Heart left ventricle (tissue), 16 donors: Measurements from ENCODE around the gene PAPOLG. TPM values are rescaled to one million over a fixed set of nuclear protein-coding genes. Genes with fewer than 3 reads are reported as not detected.

Experiments used
- ATAC-seq, 4 donors: fragments of 200-7000 bp; cut with Tn5 transposase; one replicate each; pipeline ENCODE4 v1.9.1; 2020 to 2022; ENCODE audit warnings: moderate library complexity in 4 of 4, mild to moderate bottlenecking in 3 of 4, moderate number of reproducible peaks in 1 of 4
- DNase-seq, 5 donors: peaks; one replicate each; pipeline ENCODE4 v3.0.0-alpha.2; 2020
- H3K27ac ChIP-seq, 12 donors: fragments of 200-600 bp; sonication (generic) in 4 of 12; one replicate each; pipeline versions ENCODE4 v1.5.0 to v1.8.0; 2016 to 2022; ENCODE audit warnings: mild to moderate bottlenecking in 2 of 12
- H3K27me3 ChIP-seq, 9 donors: fragments of 200-600 bp; sonication (generic) in 2 of 9; one replicate each; pipeline versions ENCODE4 v1.5.1 to v1.8.0; 2016 to 2022; ENCODE audit warnings: mild to moderate bottlenecking in 3 of 9
- H3K36me3 ChIP-seq, 9 donors: fragments of 200-600 bp; sonication (generic) in 2 of 9; one replicate each; pipeline versions ENCODE4 v1.5.0 to v1.8.0; 2018 to 2022; ENCODE audit warnings: mild to moderate bottlenecking in 2 of 9
- H3K4me1 ChIP-seq, 12 donors: fragments of 200-600 bp; sonication (generic) in 4 of 12; one replicate each; pipeline versions ENCODE4 v1.5.0 to v1.8.0; 2016 to 2022; ENCODE audit warnings: mild to moderate bottlenecking in 3 of 12
- H3K4me3 ChIP-seq, 12 donors: fragments of 200-600 bp; sonication (generic) in 4 of 12; one replicate each; pipeline versions ENCODE4 v1.5.0 to v1.8.0; 2017 to 2022; ENCODE audit warnings: mild to moderate bottlenecking in 9 of 12, moderate library complexity in 4 of 12
- H3K9me3 ChIP-seq, 12 donors: fragments of 200-600 bp; sonication (generic) in 4 of 12; one replicate each; pipeline versions ENCODE4 v1.5.0 to v1.8.0; 2016 to 2022; ENCODE audit warnings: mild to moderate bottlenecking in 1 of 12
- POLR2A ChIP-seq, 2 donors: fragments of 450-650 bp; IDR thresholded peaks; one replicate each; pipeline ENCODE4 v1.6.1; 2017; ENCODE audit warnings: antibody characterized with exemption in 2 of 2, mild to moderate bottlenecking in 2 of 2, moderate library complexity in 2 of 2
- WGBS, 4 donors: extraction: QIAGEN DNeasy Blood & Tissue Kit in 2 of 4; methylation state at CpG; one replicate each; pipeline versions ENCODE4 v1.1.5 to v1.1.7; 2013 to 2018; 5-methylcytosine and 5-hydroxymethylcytosine counted together
- intact Hi-C, 10 donors: fragments of 100-400 bp; cut with DNase I; formaldehyde crosslinking; loops; one replicate each; pipeline versions ENCODE4 v1.11.1 to v1.14.2; 2022
- polyA plus RNA-seq, 2 donors: library from polyadenylated mRNA; stranded (reverse); fragments of 200-250 nt; gene quantifications; one replicate each; pipeline ENCODE4 v1.2.3, GENCODE V29; 2013
- total RNA-seq, 9 donors: library from RNA; depleted of rRNA in 2 of 9; stranded (reverse); fragments of >200 nt in 2 of 9; fragmentation: NEBNext Ultra II Directional in 3 of 9; extraction: Animal tissue kit (Norgen Biotek cat#: 25700) in 3 of 9; gene quantifications; one replicate each; pipeline versions ENCODE4 v1.1.0 to v1.2.4, GENCODE V29; 2016 to 2023
- TF ChIP-seq, protein P1 (sequence below), 12 donors: fragments of 200-600 bp; sonication (generic) in 4 of 12; IDR thresholded peaks; one replicate each; pipeline versions ENCODE4 v1.5.0 to v1.8.0; 2018 to 2022; ENCODE audit warnings: antibody characterized with exemption in 12 of 12, mild to moderate bottlenecking in 5 of 12
- donor health status: ischemic (EF 13 %, LVEDD 7.1; RV severe dilation, severe dysfunction).
- donor health status: healthy with polysubstance abuse.
- donor health status: DM: no; HTN: yes; CAD: no.
- donor health status: DM: no; HTN: no; CAD: no.
- donor health status: ischemic (EF 25% LVEDD 6.9; RV normal size, moderate dysfunction).
- donor health status: ischemic (EF 25% LVEDD 5.7; RV mildly dilated, moderate dysfunction).
- donor health status: healthy.
- donor health status: DM: yes; HTN: yes; CAD: no.
- donor health status: ischemic (EF 35%, LVEDD 5.7; RV mildly dilated, moderate dysfunction).
- donor health status: nonischemic (EF 11% LVEDD 7.7; RV severe dilation, severe dysfunction).
- donor health status: DM: yes; HTN: yes; CAD: no.
- donor health status: PGD.
- donor health status: ischemic (EF 29% LVEDD 5.4; RV normal size, mild dysfunction).
- donor health status: nonischemic (EF 23%, LVEDD 6.1; RV moderate dilation, normal function).

The PAPOLG gene
- total and polyA plus RNA-seq, 11 donors = 3.8 to 11.9 (median 9.5) TPM

DNA sequence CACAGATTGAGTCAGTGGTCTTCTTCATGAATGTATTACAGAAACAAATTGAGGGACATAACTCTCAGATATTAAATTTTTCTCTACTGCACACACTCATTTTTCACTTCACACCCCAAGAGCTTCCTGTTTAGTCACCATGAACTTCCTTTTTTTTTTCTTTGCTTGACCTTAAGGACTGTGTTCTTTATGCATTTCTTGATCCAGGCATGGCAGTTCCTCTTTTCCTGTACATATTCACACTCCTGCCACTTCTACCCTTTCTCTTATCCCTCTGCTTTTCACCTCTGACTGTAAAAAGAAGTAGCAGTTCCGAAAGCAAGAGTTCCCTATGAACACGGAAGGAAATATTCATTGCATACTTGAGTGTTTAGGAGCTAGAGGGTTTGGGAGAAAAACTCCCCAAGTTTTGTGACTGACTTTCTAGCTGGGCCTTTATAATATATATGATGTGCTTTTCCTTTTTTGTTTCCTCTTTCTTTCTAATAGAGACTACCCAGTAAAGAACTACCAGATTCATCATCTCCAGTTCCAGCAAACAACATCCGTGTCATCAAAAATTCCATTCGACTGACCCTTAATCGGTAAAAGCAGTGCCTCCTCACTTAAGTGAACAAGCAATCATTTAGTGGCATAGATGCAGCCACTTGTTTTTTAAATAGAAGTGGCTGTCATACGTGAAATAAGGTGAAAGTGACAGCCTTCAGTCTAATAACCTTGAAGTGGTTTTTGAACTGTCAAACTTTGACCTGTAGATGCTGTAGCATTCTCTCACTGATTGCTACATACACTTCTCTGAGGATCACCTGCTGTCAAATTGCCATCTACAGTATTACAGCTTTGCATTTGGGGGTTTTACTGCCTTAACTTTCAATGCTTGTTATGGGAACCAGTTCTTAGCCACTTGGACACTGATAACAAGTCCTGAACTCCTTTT lies 40.8 kb downstream of the PAPOLG start:
- peak in 3 of 4 donors; percentile 33 to 81 (median 70) for ATAC-seq
- WGBS, 4 donors = 70 to 81% (median 74%) methylated on average over 6 of the region's 6 CpGs
- intact Hi-C loops = loop anchor here in 5 of 10 donors (5.0 to 10.0 kb wide), 4 partner anchors 88 to 205 kb away; partner anchors contain the start of gene REL (in 1 of the 5)

DNA sequence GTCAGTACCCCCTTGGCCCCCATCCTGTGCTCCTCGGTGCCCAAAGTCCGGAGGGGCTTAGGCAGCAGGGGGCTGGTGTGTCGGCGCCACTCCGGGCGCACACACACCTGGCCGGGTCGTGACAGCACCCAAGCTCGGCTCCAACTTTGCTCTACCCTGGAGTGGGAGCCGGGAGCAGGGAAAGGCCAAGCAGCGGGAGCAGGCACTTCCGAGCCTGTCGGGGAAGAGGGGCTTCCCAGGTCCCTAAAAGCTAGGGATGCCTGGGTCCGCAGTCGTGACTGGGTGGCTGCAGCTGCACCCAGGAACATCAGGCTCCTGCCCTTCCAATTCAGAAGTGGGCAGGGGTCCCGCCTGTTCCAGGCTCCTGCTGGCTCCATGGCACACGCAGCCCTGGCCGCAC lies 48.4 kb downstream of the PAPOLG start:
- Histone ChIP-seq H3K9me3 (no peaks in the 10 kb centered on the region), H3K4me3 (no peak overlapping the region), H3K27ac (no peak overlapping the region), H3K36me3 (peaks cover 0 to 43% (median 32%) of the 10 kb centered on the region in 9 donors), H3K27me3 (no peaks in the 10 kb centered on the region), H3K4me1 (peaks cover 0 to 13% (median 0%) of the 10 kb centered on the region in 12 donors)
- 94 to 100% (median 95%) methylated on average over 3 to 18 of the region's 18 CpGs for WGBS, 4 donors
- intact Hi-C loops = no loop called here
- DNase-seq = no peak
- no peak for TF ChIP-seq POLR2A (IDR thresholded peaks at IDR 0.05)
- TF ChIP-seq, protein P1, sequence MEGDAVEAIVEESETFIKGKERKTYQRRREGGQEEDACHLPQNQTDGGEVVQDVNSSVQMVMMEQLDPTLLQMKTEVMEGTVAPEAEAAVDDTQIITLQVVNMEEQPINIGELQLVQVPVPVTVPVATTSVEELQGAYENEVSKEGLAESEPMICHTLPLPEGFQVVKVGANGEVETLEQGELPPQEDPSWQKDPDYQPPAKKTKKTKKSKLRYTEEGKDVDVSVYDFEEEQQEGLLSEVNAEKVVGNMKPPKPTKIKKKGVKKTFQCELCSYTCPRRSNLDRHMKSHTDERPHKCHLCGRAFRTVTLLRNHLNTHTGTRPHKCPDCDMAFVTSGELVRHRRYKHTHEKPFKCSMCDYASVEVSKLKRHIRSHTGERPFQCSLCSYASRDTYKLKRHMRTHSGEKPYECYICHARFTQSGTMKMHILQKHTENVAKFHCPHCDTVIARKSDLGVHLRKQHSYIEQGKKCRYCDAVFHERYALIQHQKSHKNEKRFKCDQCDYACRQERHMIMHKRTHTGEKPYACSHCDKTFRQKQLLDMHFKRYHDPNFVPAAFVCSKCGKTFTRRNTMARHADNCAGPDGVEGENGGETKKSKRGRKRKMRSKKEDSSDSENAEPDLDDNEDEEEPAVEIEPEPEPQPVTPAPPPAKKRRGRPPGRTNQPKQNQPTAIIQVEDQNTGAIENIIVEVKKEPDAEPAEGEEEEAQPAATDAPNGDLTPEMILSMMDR (IDR thresholded peaks at IDR 0.05) = no peak
- ATAC-seq = peak in 1 of 4 donors; percentile 20

More for the DNA sequence above, 40.8 kb downstream of the PAPOLG start:
- H3K9me3 ChIP-seq = no peaks in the 10 kb centered on the region
- H3K27ac ChIP-seq = peak overlapping the region in 2 of 12 donors; percentile 40 to 89
- H3K36me3 ChIP-seq = peaks cover 0 to 100% (median 89%) of the 10 kb centered on the region in 9 donors
- no peaks in the 10 kb centered on the region for H3K27me3 ChIP-seq
- TF ChIP-seq, protein P1 (IDR thresholded peaks at IDR 0.05) = no peak
- no peak for TF ChIP-seq POLR2A (IDR thresholded peaks at IDR 0.05)
- DNase-seq = no peak
- peaks cover 0 to 31% (median 0%) of the 10 kb centered on the region in 12 donors for H3K4me1 ChIP-seq
- no peak overlapping the region for H3K4me3 ChIP-seq

DNA sequence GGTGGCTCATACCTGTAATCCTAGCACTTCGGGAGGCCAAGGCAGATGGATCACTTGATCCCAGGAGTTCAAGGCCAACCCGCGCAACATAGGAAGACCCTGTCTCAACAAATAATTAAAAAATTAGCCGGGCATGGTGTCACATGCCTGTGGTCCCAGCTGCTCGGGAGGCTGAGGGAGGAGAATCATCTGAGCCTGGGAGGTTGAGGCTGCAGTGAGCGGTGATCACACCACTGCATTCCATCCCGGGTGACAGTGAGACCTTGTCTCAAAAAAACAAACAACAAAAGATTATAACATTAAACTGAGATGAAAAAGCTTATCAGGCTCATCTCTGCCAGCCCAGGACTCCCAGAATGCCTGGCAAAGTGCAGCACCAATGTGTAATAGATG lies 50.5 kb downstream of the PAPOLG start:
- TF ChIP-seq, protein P1 (IDR thresholded peaks at IDR 0.05) = no peak
- no peak for TF ChIP-seq POLR2A (IDR thresholded peaks at IDR 0.05)
- no peaks in the 10 kb centered on the region for H3K27me3 ChIP-seq
- intact Hi-C loops = loop anchor here in 1 of 10 donors (5.0 kb wide), 1 partner anchor 191 kb away; no protein-coding TSS in a partner anchor
- DNase-seq (no peak), ATAC-seq (no peak)
- no peak overlapping the region for H3K4me3 ChIP-seq
- peaks cover 0 to 13% (median 0%) of the 10 kb centered on the region in 12 donors for H3K4me1 ChIP-seq
- peak overlapping the region in 1 of 12 donors; percentile 47 for H3K27ac ChIP-seq
- H3K36me3 ChIP-seq = peaks cover 0 to 24% (median 11%) of the 10 kb centered on the region in 9 donors
- 92 to 94% (median 93%) methylated on average over 7 of the region's 7 CpGs for WGBS, 4 donors
- no peaks in the 10 kb centered on the region for H3K9me3 ChIP-seq
